GM18519 (cell line): ENCODE results near the gene ALPK3.

ENCODE experiments used
- ATAC-seq: cut with Tn5 transposase; IDR thresholded peaks from one replicate; pipeline ENCODE4 v1.9.1; 2021; ENCODE audit warnings: mild to moderate bottlenecking, moderate library complexity; ENCODE audit not compliant: unreplicated experiment, low FRiP score

Gene ALPK3

GRCh38 chr15:84910928-84911623, 93.9 kb downstream of the ALPK3 start:
- no peak for ATAC-seq

GRCh38 chr15:84911879-84912660, 94.9 kb downstream of the ALPK3 start:
- ATAC-seq = no peak

DNA sequence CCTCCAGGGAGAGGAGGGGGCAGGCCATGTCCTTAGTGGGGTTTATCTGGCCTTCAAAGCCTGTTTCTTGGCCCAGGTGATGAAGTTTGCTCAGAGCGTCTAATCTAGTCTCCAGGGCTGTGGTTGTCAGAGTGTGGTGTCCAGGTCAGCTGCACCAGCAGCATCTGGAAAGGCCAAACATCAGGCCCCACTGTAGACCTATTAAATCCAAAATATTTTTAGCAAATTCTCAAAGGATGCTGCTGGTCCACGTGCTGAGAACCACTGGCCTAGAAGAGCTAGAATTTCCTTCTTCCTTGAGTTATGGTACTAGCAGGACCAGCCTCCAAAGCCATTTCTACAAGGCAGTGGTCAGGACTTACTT, 96.2 kb downstream of the ALPK3 start:
- ATAC-seq = no peak

GRCh38 chr15:84914351-84914750, 97.2 kb downstream of the ALPK3 start:
- ATAC-seq = no peak

GRCh38 chr15:84914909-84915605, 97.9 kb downstream of the ALPK3 start:
- peak; percentile 94 for ATAC-seq

GRCh38 chr15:84915606-84915958, 98.4 kb downstream of the ALPK3 start:
- no peak for ATAC-seq

- ATAC-seq = no peak
These were observed 100.3 kb downstream of the ALPK3 start for GRCh38 chr15:84917452-84917851.

DNA sequence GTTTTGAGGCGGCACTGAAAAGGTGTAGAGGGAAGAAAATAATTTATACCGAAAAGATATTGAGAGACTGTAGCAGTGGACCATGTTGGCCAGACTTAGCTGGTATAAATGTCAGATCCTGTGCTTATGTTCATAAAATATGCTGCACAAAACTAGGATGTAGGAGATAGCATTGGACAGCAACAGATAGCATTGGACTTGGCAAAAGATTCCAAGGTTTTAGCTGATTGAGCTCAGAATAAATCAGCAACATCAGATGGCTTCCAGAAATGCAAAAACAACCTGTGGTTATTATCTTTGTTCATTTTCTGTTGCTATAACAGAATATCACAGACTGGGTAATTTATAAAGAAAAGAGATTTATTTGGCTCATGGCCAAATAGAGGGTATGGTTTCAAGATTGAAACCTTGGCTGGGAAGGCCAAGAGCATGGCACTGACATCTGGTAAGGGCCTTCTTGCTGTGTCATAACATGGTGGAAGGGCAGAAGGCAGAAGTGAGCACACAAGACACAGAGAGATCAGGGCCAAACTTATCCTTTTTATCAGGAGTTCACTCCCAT, 102.0 kb downstream of the ALPK3 start:
- ATAC-seq = no peak

DNA sequence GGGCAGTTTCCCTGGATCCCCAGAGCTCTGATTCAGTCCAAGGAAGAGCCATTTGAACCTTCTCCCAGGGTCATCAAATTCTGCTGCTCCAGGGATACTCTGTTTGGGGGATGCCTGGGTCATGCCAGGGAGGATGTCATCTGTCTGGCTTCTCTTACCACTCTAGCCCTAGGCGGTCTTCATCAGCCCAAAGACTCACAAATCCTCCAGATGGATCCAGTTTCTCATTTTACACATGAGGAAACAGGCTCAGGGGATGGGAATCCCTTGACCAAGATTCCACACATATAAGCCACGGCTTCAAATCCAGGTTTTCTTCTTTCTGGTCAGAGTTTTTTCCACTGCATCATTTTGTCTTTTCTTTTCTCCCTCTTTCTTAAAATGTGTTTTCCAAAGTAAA, 104.0 kb downstream of the ALPK3 start:
- no peak for ATAC-seq

DNA sequence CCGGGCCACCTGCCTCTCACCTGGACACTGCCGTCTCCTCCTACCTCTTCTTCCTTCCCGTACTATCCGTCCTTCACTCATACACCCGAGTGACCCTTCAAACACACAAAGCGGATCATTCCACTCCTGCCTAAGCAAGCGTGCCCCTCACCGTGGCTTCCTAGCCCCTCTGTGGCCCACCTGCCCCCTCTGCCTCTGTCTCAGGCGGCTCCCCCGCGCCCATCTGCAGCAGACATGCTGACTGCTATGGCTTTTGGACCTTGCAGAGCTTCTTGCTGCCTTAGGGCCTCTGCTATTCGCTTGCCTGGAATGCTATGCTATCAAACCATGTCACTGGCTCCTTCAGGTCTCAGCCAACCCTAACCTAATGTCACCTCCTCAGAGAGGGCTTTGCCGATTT, 105.4 kb downstream of the ALPK3 start:
- no peak for ATAC-seq
